Non-pigmented ciliary epithelial cell (primary cell): ENCODE data around the gene C17orf67.
"Not testable (repeated sequence)": the region's sequence is repeated elsewhere in the genome, so short reads cannot be mapped to it uniquely, and the experiment has no call there.

Experiments used
- DNase-seq: peaks from one replicate; pipeline ENCODE4 v3.0.0-alpha.2; 2010; ENCODE audit warnings: low read depth

C17orf67 gene

GRCh38 chr17:56773124-56773523 is 60.6 kb downstream of the C17orf67 start:
- DNase-seq: no peak

GRCh38 chr17:56772442-56772841 is 61.3 kb downstream of the C17orf67 start:
- DNase-seq: no peak

- no peak for DNase-seq
Observed at GRCh38 chr17:56771975-56772374, 61.7 kb downstream of the C17orf67 start.

- DNase-seq: no peak
Observed at GRCh38 chr17:56771563-56771962, 62.2 kb downstream of the C17orf67 start.

- no peak for DNase-seq
Observed at GRCh38 chr17:56770427-56770826, 63.3 kb downstream of the C17orf67 start.

GRCh38 chr17:56765449-56765848 is 68.3 kb downstream of the C17orf67 start:
- DNase-seq: no peak

GRCh38 chr17:56762988-56763387 is 70.7 kb downstream of the C17orf67 start:
- DNase-seq: no peak

GRCh38 chr17:56762144-56762543 is 71.6 kb downstream of the C17orf67 start:
- no peak for DNase-seq

- no peak for DNase-seq
Observed at GRCh38 chr17:56761387-56761786, 72.3 kb downstream of the C17orf67 start.

GRCh38 chr17:56757611-56758010 is 76.1 kb downstream of the C17orf67 start:
- DNase-seq: not testable (repeated sequence)

GRCh38 chr17:56756536-56756935 is 77.2 kb downstream of the C17orf67 start:
- peak; percentile 84 for DNase-seq

GRCh38 chr17:56755310-56755709 is 78.4 kb downstream of the C17orf67 start:
- DNase-seq: no peak

GRCh38 chr17:56754523-56755208 is 79.1 kb downstream of the C17orf67 start:
- DNase-seq: no peak

GRCh38 chr17:56752263-56752836 is 81.4 kb downstream of the C17orf67 start:
- DNase-seq: no peak

- DNase-seq: no peak
Observed at GRCh38 chr17:56751145-56751738, 82.5 kb downstream of the C17orf67 start.

GRCh38 chr17:56744721-56745120 is 89.0 kb downstream of the C17orf67 start:
- DNase-seq: no peak

GRCh38 chr17:56742601-56743000 is 91.1 kb downstream of the C17orf67 start:
- no peak for DNase-seq
